Immature natural killer cell (primary cell): ENCODE data around the gene CTNNA2. TPM values are rescaled to one million over a fixed set of nuclear protein-coding genes. Genes with fewer than 3 reads are reported as not detected.
"Not testable (repeated sequence)": the region's sequence is repeated elsewhere in the genome, so short reads cannot be mapped to it uniquely, and the experiment has no call there.

Experiments
- DNase-seq, 3 donors: peaks; one replicate each; pipeline ENCODE4 v3.0.0; 2022; ENCODE audit warnings: mixed read lengths in 1 of 3
- H3K27ac Mint-ChIP-seq, 6 donors: one replicate each; pipeline ENCODE4 v1.8.0; 2020; ENCODE audit warnings: mixed read lengths in 6 of 6, mild to moderate bottlenecking in 5 of 6, inconsistent platforms in 4 of 6, moderate library complexity in 3 of 6
- H3K27me3 Mint-ChIP-seq, 3 donors: one replicate each; pipeline ENCODE4 v1.8.0; 2020 to 2021; ENCODE audit warnings: low read depth in 3 of 3, mild to moderate bottlenecking in 3 of 3, mixed read lengths in 3 of 3, moderate library complexity in 3 of 3, inconsistent platforms in 1 of 3
- H3K36me3 Mint-ChIP-seq, 3 donors: one replicate each; pipeline ENCODE4 v1.8.0; 2020; ENCODE audit warnings: mixed read lengths in 3 of 3, inconsistent platforms in 2 of 3, mild to moderate bottlenecking in 2 of 3
- H3K4me1 Mint-ChIP-seq, 2 donors: one replicate each; pipeline ENCODE4 v1.8.0; 2020; ENCODE audit warnings: inconsistent platforms in 2 of 2, mild to moderate bottlenecking in 2 of 2, mixed read lengths in 2 of 2, moderate library complexity in 1 of 2
- H3K4me3 Mint-ChIP-seq, 5 donors: one replicate each; pipeline ENCODE4 v1.8.0; 2020; ENCODE audit warnings: mild to moderate bottlenecking in 5 of 5, mixed read lengths in 5 of 5, inconsistent platforms in 3 of 5, moderate library complexity in 3 of 5
- H3K9me3 Mint-ChIP-seq, 6 donors: one replicate each; pipeline ENCODE4 v1.8.0; 2020; ENCODE audit warnings: mild to moderate bottlenecking in 6 of 6, mixed read lengths in 6 of 6, inconsistent platforms in 4 of 6, moderate library complexity in 3 of 6
- polyA plus RNA-seq, 3 donors: library from polyadenylated mRNA; unstranded; fragments of 300-500 nt; fragmentation: Illumina TruSeq; gene quantifications; one replicate each; pipeline ENCODE4 v1.2.3, GENCODE V29; 2021

The CTNNA2 gene
- polyA plus RNA-seq, 3 donors from 2014 or later, result not detected

DNA sequence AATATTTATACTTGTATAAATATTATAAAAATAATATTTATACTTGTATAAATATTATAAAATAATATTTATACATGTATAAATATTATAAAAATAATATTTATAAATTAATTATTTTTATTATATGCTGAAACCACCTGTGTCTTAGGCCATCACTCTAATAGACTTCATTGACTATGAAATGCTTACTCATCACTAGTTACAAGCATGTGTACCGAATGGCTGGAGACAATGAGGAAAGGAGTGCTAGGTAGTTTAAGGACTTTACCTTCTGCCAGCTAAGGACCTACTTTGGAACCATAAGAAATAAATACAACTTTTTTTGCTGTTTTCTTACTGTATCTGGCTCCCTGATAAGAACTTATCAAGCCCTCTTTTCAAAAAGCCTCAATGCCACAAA lies 562.9 kb downstream of the CTNNA2 start:
- no peaks in the 10 kb centered on the region for H3K4me1 Mint-ChIP-seq
- H3K4me3 Mint-ChIP-seq, result no peak overlapping the region
- peaks cover 0 to 3% (median 2%) of the 10 kb centered on the region in 3 donors for H3K27me3 Mint-ChIP-seq
- DNase-seq, result no peak
- H3K36me3 Mint-ChIP-seq, result no peaks in the 10 kb centered on the region
- H3K9me3 Mint-ChIP-seq, result peaks cover 6 to 16% (median 10%) of the 10 kb centered on the region in 6 donors
- H3K27ac Mint-ChIP-seq, result no peak overlapping the region

DNA sequence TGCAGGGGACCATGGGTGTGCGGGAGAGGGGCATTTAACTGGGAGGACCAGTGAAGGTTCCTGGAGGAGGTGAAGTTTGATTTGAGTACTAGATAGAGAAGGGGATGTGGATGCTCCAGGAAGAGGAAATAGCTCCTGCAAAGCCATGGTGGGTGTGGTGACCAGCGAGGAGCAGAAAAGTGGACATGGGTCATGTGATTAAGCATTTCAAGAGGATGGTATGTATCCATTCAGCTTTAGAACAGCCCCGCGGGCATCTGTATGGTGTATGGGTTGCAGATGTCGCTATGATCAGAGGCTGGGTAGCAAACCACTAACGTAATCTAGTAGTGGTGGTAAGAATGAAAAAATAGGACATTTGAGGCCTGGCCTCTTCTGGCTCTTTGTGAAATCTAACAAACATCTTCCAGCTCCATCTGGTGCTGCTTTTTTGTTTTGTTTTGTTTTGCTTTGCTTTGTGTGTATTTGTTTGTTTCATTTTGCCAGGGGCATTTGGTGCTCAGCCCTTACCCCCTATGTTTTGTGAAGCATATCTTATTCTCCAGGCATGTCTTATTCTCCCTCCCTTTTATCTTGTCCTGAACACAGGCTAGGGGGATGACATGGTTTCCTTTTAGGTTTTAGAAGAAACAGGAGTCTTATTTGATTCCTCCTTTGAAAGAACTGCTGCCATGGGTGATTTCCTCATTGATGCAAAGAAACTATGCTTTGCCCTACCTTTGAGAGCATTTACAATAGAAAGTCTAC lies 565.6 kb downstream of the CTNNA2 start:
- H3K27ac Mint-ChIP-seq, result no peak overlapping the region

DNA sequence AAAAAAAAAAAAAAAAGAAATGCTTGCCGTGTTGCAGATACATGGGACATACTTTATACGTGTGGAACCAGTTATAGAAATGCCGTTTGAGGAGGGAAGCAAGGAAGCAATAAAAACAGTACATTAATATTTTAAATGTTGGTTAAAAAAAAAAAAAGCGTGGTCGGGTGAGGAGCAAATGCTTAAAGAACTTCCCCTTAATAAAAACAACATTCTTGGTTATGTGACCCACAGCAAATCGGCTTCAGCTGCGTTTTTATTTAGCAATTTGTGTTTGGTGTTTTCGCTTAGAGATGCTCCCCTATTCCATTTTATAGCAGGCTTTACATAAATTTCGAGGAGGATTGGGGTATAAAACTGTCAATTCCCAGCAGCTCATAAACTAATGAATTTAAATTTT lies 568.1 kb downstream of the CTNNA2 start:
- no peak for DNase-seq
- Mint-ChIP-seq H3K27me3 (peaks cover 0 to 3% (median 2%) of the 10 kb centered on the region in 3 donors), H3K4me3 (no peak overlapping the region), H3K36me3 (peaks cover 0 to 4% (median 0%) of the 10 kb centered on the region in 3 donors), H3K4me1 (no peaks in the 10 kb centered on the region), H3K9me3 (peaks cover 3 to 26% (median 12%) of the 10 kb centered on the region in 6 donors), H3K27ac (no peak overlapping the region)

More for the DNA sequence above, 565.6 kb downstream of the CTNNA2 start:
- Mint-ChIP-seq H3K4me3 (no peak overlapping the region), H3K27me3 (peaks cover 0 to 3% (median 2%) of the 10 kb centered on the region in 3 donors), H3K9me3 (peaks cover 6 to 14% (median 9%) of the 10 kb centered on the region in 6 donors), H3K4me1 (no peaks in the 10 kb centered on the region), H3K36me3 (no peaks in the 10 kb centered on the region)
- DNase-seq, result no peak

DNA sequence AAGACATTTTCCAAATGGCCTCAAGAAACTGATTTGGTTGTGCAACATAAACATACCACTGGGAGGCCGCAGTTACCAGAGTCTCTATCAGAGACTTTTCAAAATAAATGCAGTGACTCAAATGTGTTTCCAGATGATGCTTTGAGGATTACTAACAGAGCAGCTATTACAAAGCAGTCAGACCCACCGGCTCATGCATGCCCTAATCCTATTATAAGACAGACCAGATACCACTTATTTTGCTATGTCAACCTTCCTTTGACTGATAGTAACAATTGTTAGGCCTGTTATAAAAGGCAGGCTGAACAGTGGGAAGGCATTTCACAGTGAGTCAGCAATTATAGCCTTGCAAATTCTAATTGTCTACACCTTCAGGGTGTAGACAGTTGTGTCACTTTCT lies 574.0 kb downstream of the CTNNA2 start:
- no peak for DNase-seq
- Mint-ChIP-seq H3K4me3 (no peak overlapping the region), H3K27ac (no peak overlapping the region)

DNA sequence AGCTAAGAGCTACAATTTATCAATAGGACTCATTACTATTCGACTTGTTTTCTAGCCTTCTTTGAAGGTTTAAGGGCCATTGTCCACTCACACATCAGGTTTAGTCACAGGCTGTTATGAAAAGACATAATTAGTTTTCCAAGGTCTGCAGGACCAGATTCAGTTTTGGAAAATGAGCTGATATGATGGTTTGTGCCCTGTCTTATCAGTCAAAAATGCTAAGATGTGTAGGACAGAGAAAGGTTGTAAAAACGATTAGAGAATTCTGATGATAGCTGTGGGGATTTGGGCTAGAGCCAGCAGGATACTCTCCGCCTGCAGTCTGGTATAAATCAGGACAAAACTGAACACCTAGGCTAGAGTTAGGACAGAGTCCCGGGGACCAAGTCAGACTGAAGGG lies 578.4 kb downstream of the CTNNA2 start:
- no peak overlapping the region for H3K27ac Mint-ChIP-seq
- peaks cover 0 to 1% (median 0%) of the 10 kb centered on the region in 3 donors for H3K27me3 Mint-ChIP-seq
- peaks cover 4 to 15% (median 6%) of the 10 kb centered on the region in 6 donors for H3K9me3 Mint-ChIP-seq
- H3K36me3 Mint-ChIP-seq, result no peaks in the 10 kb centered on the region
- no peak overlapping the region for H3K4me3 Mint-ChIP-seq
- DNase-seq, result no peak
- no peaks in the 10 kb centered on the region for H3K4me1 Mint-ChIP-seq

More for the DNA sequence above, 574.0 kb downstream of the CTNNA2 start:
- Mint-ChIP-seq H3K4me1 (no peaks in the 10 kb centered on the region), H3K36me3 (peaks cover 0 to 4% (median 0%) of the 10 kb centered on the region in 3 donors), H3K27me3 (no peaks in the 10 kb centered on the region), H3K9me3 (peaks cover 0 to 26% (median 3%) of the 10 kb centered on the region in 6 donors)

DNA sequence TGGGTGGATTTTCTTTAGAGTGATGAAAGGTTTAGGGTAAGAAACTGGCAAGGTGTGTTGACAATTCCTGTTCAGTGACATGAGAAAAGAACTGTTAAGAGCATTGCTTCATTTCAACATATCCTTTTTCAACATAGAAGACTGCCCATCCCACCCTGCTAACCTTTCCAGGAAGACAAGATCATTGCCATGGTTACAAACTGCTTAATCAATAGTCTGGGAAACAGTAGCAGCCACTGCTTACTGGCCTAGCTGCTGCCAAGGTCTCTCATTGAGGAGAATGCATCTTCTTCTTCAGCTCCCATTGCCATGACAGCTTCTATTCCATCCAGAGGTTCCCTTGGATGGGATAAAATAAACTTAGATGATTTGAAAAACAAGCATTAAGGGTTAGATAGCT lies 579.6 kb downstream of the CTNNA2 start:
- no peaks in the 10 kb centered on the region for H3K4me1 Mint-ChIP-seq
- peaks cover 0 to under 1% (median 0%) of the 10 kb centered on the region in 3 donors for H3K36me3 Mint-ChIP-seq
- no peak for DNase-seq
- H3K4me3 Mint-ChIP-seq, result no peak overlapping the region
- H3K27ac Mint-ChIP-seq, result no peak overlapping the region
- H3K9me3 Mint-ChIP-seq, result peaks cover 7 to 15% (median 12%) of the 10 kb centered on the region in 6 donors
- peaks cover 0 to 1% (median 0%) of the 10 kb centered on the region in 3 donors for H3K27me3 Mint-ChIP-seq

DNA sequence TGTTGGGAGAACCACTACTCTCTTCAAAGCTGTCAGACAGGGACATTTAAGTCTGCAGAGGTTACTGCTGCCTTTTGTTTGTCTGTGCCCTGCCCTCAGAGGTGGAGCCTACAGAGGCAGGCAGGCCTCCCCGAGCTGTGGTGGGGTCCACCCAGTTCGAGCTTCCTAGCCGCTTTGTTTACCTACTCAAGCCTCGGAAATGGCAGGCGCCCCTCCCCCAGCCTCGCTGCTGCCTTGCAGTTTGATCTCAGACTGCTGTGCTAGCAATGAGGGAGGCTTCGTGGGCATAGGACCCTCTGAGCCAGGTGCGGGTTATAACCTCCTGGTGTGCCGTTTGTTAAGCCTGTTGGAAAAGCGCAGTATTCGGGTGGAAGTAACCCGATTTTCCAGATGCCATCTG lies 585.7 kb downstream of the CTNNA2 start:
- H3K27ac Mint-ChIP-seq, DNase-seq, H3K27me3 Mint-ChIP-seq, H3K36me3 Mint-ChIP-seq, H3K4me1 Mint-ChIP-seq, H3K4me3 Mint-ChIP-seq: not testable (repeated sequence)
- H3K9me3 Mint-ChIP-seq, result peaks cover 9 to 36% (median 23%) of the 10 kb centered on the region in 6 donors

DNA sequence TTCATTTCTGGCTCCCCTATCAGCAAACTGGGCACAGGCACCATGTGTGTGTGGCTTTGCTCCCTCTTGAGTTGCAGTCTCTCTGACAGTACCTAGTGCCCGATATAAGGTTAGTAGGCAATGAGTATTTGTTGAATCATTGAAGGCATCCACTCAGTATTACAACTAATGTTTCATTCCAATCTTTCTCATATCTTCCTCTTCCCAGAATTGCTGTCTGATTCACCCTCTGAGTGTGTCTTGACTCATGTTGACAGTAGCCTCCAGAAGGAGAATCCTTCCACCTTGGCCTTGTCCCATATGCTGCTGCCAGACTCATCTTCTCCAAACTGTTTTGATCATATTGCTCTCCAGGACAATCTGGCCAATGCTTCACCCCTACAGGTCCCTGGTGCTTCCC lies 589.2 kb downstream of the CTNNA2 start:
- Mint-ChIP-seq H3K4me3 (no peak overlapping the region), H3K4me1 (no peaks in the 10 kb centered on the region), H3K27ac (no peak overlapping the region), H3K36me3 (peaks cover 0 to 4% (median 3%) of the 10 kb centered on the region in 3 donors), H3K27me3 (peaks cover 0 to 5% (median 0%) of the 10 kb centered on the region in 3 donors), H3K9me3 (peaks cover 6 to 56% (median 30%) of the 10 kb centered on the region in 6 donors)
- DNase-seq, result no peak

DNA sequence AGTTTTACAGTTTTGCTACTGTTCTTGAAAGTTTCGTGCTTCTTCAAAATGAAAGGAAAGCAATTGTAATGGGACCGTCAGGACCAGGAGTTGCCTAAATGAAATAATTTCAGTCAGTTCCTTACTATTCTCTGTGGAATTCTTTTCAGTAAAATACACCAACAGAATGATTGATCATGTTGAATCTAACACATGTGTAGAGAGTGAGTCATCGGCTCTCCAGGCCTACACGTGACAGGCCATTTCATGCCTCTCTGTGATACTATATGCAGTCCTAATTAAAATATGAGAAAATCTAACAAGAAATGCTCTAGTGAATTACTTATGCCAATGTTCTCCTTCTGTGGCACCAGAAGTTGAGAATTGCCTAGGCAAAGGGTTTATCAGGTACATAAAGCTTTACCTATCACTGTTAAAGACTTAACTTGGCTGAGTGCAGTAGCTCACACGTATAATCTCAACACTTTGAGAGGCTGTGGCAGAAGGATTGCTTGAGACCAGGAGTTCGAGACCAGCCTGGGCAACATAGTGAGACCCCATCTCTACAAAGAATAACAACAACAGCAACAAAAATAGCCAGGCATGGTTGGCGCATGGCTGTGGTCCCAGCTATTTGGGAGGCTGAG lies 592.3 kb downstream of the CTNNA2 start:
- H3K4me3 Mint-ChIP-seq, result no peak overlapping the region
- no peaks in the 10 kb centered on the region for H3K4me1 Mint-ChIP-seq
- no peak for DNase-seq
- peaks cover 0 to 3% (median 0%) of the 10 kb centered on the region in 3 donors for H3K36me3 Mint-ChIP-seq
- H3K9me3 Mint-ChIP-seq, result peaks cover 8 to 49% (median 29%) of the 10 kb centered on the region in 6 donors
- no peak overlapping the region for H3K27ac Mint-ChIP-seq
- peaks cover 1 to 6% (median 2%) of the 10 kb centered on the region in 3 donors for H3K27me3 Mint-ChIP-seq

DNA sequence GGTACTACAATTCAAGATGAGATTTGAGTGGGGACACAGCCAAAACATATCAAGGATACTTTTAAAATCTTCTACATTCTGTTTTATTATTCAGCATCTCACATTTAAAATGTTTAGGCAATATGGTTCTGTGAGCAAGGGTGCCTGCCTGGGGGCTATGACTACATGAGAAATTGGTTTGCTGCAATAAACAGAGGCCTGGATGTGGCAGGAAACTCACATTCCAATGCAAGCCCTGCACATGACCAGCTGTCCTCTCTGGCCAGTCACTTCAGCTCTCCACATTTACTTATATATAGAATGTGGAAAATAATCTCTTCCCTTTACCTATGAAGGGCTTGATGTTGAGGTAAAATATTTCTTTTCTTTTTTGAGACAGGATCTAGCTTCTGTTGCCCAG lies 598.3 kb downstream of the CTNNA2 start:
- Mint-ChIP-seq H3K9me3 (peaks cover 5 to 52% (median 24%) of the 10 kb centered on the region in 6 donors), H3K4me1 (no peaks in the 10 kb centered on the region), H3K27me3 (peaks cover 1 to 2% (median 2%) of the 10 kb centered on the region in 3 donors), H3K27ac (no peak overlapping the region), H3K4me3 (no peak overlapping the region), H3K36me3 (peaks cover 0 to 4% (median 0%) of the 10 kb centered on the region in 3 donors)
- no peak for DNase-seq

DNA sequence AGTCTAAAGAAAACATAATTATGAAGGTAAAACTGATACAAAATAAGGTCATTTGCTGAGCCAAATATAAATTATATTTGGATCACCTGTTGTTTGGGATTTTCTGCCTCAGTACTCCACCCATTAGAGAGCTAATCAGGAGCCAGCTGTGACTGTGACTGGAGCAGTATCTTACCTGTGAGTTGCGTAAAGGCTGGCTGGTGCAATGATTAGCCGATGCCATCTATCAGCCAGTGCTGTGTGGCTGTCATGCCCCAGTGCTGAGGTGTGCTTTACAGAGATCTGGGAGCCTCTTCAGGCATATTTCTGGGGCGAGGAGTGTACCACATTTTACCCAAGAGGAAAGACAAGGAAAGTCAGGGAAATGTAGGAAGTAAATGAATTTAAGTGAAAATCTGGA lies 599.9 kb downstream of the CTNNA2 start:
- DNase-seq, result no peak
- Mint-ChIP-seq H3K4me3 (no peak overlapping the region), H3K27ac (no peak overlapping the region), H3K27me3 (peaks cover 0 to 1% (median 0%) of the 10 kb centered on the region in 3 donors), H3K9me3 (peaks cover 5 to 57% (median 21%) of the 10 kb centered on the region in 6 donors), H3K4me1 (no peaks in the 10 kb centered on the region), H3K36me3 (peaks cover 0 to 4% (median 0%) of the 10 kb centered on the region in 3 donors)

DNA sequence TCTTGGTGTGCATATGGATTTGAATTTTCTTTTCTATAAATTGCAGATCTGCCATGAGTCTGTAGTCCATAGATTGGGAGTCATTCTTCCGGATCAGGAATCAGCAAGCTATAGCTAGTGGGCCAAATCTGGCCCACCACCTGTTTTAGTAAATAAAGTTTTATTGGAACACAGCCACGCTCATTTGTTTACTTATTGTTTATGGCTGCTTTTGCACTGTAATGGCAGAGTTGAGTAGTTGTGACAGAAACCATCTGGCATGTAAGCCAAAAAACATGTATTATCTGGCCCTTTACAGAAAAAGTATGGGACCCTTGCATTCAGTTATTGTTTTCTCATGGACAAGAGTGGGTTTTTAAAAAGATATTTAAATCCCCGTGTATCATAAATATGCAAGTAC lies 600.5 kb downstream of the CTNNA2 start:
- H3K27ac Mint-ChIP-seq, result no peak overlapping the region
- peaks cover 0 to 4% (median 0%) of the 10 kb centered on the region in 3 donors for H3K36me3 Mint-ChIP-seq
- DNase-seq, result no peak
- no peak overlapping the region for H3K4me3 Mint-ChIP-seq
- H3K27me3 Mint-ChIP-seq, result peaks cover 0 to 1% (median 0%) of the 10 kb centered on the region in 3 donors
- no peaks in the 10 kb centered on the region for H3K4me1 Mint-ChIP-seq
- H3K9me3 Mint-ChIP-seq, result peaks cover 4 to 57% (median 19%) of the 10 kb centered on the region in 6 donors

DNA sequence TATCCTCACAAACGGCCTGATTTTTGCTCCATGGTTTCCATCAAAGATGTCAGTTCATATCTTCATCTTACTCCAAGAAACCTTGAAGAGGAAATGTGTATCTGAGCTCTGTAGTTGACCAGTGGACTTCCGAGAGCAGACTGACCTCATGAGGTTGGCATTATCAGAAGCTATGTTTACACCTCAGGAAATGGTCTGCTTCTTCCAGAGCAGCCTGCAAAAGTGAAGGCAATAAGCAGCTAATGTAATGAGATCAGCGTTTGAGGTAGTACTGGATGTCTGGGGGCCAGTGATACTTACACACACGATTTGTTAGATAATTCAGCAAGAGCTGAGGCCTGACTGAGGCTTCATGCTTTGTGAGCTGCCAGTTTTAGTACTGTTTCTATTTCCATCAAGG lies 602.0 kb downstream of the CTNNA2 start:
- Mint-ChIP-seq H3K36me3 (peaks cover 0 to 4% (median 0%) of the 10 kb centered on the region in 3 donors), H3K4me3 (no peak overlapping the region), H3K27me3 (no peaks in the 10 kb centered on the region), H3K9me3 (peaks cover 6 to 56% (median 17%) of the 10 kb centered on the region in 6 donors), H3K27ac (no peak overlapping the region), H3K4me1 (no peaks in the 10 kb centered on the region)
- no peak for DNase-seq

DNA sequence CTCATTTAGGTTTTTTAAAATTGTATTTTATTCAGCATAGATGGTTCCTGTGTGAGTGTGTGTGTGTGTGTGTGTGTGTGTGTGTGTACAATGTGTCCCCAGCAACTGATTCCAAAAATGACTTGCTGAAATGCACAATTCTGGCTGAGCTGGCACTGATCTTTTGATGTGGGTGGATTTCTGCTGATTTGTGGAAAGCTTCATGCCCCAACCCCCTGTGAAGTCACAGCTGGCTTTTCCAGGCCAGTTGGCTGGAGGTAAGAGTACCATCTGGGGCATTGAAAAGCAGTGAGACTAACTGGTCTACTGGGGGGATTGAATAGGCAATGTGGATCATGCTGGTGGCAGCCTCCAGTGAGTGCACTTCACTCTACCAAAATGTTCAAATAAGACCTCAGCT lies 604.5 kb downstream of the CTNNA2 start:
- peaks cover 5 to 51% (median 16%) of the 10 kb centered on the region in 6 donors for H3K9me3 Mint-ChIP-seq
- H3K27ac Mint-ChIP-seq, result no peak overlapping the region
- no peak for DNase-seq
- H3K27me3 Mint-ChIP-seq, result peaks cover 0 to 2% (median 0%) of the 10 kb centered on the region in 3 donors
- peaks cover 0 to 4% (median 0%) of the 10 kb centered on the region in 3 donors for H3K36me3 Mint-ChIP-seq
- no peaks in the 10 kb centered on the region for H3K4me1 Mint-ChIP-seq
- no peak overlapping the region for H3K4me3 Mint-ChIP-seq
